A549 (cell line): ENCODE measurements around the gene EPOP. TPM values are rescaled to one million over a fixed set of nuclear protein-coding genes. Genes with fewer than 3 reads are reported as not detected.

Experiments used
- ATAC-seq, 2 experiments: fragments of 200-7000 bp in 1 of 2; fragments of >200 bp in 1 of 2; cut with Nextera tagmentation in 1 of 2; cut with Tn5 transposase in 1 of 2; 3 replicates each; pipeline versions ENCODE4 v1.8.0 to v1.9.1; 2018 to 2020; ENCODE audit warnings: mild to moderate bottlenecking in 1 of 2, moderate library complexity in 1 of 2
- CTCF ChIA-PET: fragments of 300-600 bp; sonication (Branson Sonifier 250); formaldehyde crosslinking; extraction: SDS; loops from one replicate; lab custom pipeline; 2021; ENCODE audit warnings: antibody characterized with exemption, inconsistent platforms; lab: Yijun Ruan, JAX
- POLR2A ChIA-PET: fragments of 350-600 bp; formaldehyde crosslinking; extraction: SDS; loops from one replicate; lab custom pipeline; 2021; ENCODE audit warnings: antibody characterized with exemption, inconsistent platforms; lab: Yijun Ruan, JAX
- DNase-seq, 2 experiments: peaks; one replicate each; pipeline versions ENCODE4 v3.0.0 to v3.0.0-alpha.2; 2011 to 2016; ENCODE audit warnings: low read depth in 1 of 2, low spot score in 1 of 2
- FAIRE-seq: peaks from 2 replicates; lab custom pipeline; 2011; peaks lifted over from hg19 to GRCh38; lab: Jason Lieb, UNC
- H3K27ac ChIP-seq, 2 experiments: fragments of >200 bp; sonication (Bioruptor Twin); formaldehyde crosslinking; 3 replicates each; pipeline ENCODE4 v1.5.1; 2016 to 2017
- H3K4me1 ChIP-seq: fragments of >200 bp; sonication (Bioruptor Twin); formaldehyde crosslinking; 3 replicates; pipeline ENCODE4 v1.6.1; 2016
- H3K4me2 ChIP-seq: fragments of >200 bp; sonication (Bioruptor Twin); formaldehyde crosslinking; 3 replicates; pipeline ENCODE4 v1.6.1; 2016
- H3K4me3 ChIP-seq: fragments of >200 bp; sonication (Bioruptor Twin); formaldehyde crosslinking; 3 replicates; pipeline ENCODE4 v1.5.1; 2016
- H3K9me3 ChIP-seq: fragments of >200 bp; sonication (Bioruptor Twin); formaldehyde crosslinking; 3 replicates; pipeline ENCODE4 v1.6.1; 2016
- BHLHE40 ChIP-seq: IDR thresholded peaks from 2 replicates; pipeline ENCODE4 v1.6.1; 2012; ENCODE audit warnings: low read depth, low read length, inconsistent platforms
- CHD4 ChIP-seq: fragments of 200-600 bp; sonication (generic); IDR thresholded peaks from 2 replicates; pipeline ENCODE4 v1.6.1; 2016; ENCODE audit warnings: antibody characterized with exemption, mild to moderate bottlenecking, borderline replicate concordance
- FOSB ChIP-seq: fragments of 250-450 bp; sonication (Bioruptor Pico); IDR thresholded peaks from 2 replicates; pipeline ENCODE4 v1.5.0; 2020; ENCODE audit warnings: mild to moderate bottlenecking, moderate library complexity
- FOSL2 ChIP-seq, 2 experiments: fragments of 450-650 bp in 1 of 2; fragments of >200 bp in 1 of 2; sonication (Bioruptor Twin) in 1 of 2; formaldehyde crosslinking; IDR thresholded peaks; 2 replicates each; pipeline versions ENCODE4 v1.5.0 to v1.6.1; 2016 to 2020; ENCODE audit warnings: mild to moderate bottlenecking in 1 of 2, moderate library complexity in 1 of 2
- HMGXB4 ChIP-seq: fragments of 250-450 bp; sonication (Bioruptor Pico); IDR thresholded peaks from 2 replicates; pipeline ENCODE4 v1.5.0; 2021; ENCODE audit warnings: mild to moderate bottlenecking, moderate library complexity, borderline replicate concordance
- HOXA7 ChIP-seq: fragments of 250-450 bp; sonication (Bioruptor Pico); IDR thresholded peaks from 2 replicates; pipeline ENCODE4 v1.5.0; 2020; ENCODE audit warnings: mild to moderate bottlenecking, moderate library complexity
- HOXB5 ChIP-seq: fragments of 250-450 bp; sonication (Bioruptor Pico); IDR thresholded peaks from 2 replicates; pipeline ENCODE4 v1.5.0; 2020; ENCODE audit warnings: mild to moderate bottlenecking, moderate library complexity
- JUNB ChIP-seq: fragments of >200 bp; sonication (Bioruptor Twin); formaldehyde crosslinking; IDR thresholded peaks from 2 replicates; pipeline ENCODE4 v1.6.1; 2016
- KDM1A ChIP-seq: fragments of 200-600 bp; sonication (generic); IDR thresholded peaks from 2 replicates; pipeline ENCODE4 v1.6.1; 2016; ENCODE audit warnings: low read depth, mild to moderate bottlenecking
- KDM5A ChIP-seq: fragments of 200-600 bp; sonication (generic); IDR thresholded peaks from 2 replicates; pipeline ENCODE4 v1.6.1; 2016; ENCODE audit warnings: antibody characterized with exemption, mild to moderate bottlenecking
- PHF8 ChIP-seq: fragments of 200-600 bp; sonication (generic); IDR thresholded peaks from 2 replicates; pipeline ENCODE4 v1.6.1; 2016; ENCODE audit warnings: low read depth, mild to moderate bottlenecking, antibody characterized with exemption, moderate library complexity, borderline replicate concordance
- POLR2AphosphoS2 ChIP-seq: conservative IDR thresholded peaks from 2 replicates; pipeline ENCODE4 v1.6.1; 2012; ENCODE audit warnings: low read length, improper control_type of control experiment, inconsistent platforms
- RFX5 ChIP-seq: fragments of 450-650 bp; IDR thresholded peaks from 2 replicates; pipeline ENCODE4 v1.7.1; 2014; ENCODE audit warnings: antibody characterized with exemption, mild to moderate bottlenecking, moderate library complexity
- SMC3 ChIP-seq: fragments of >200 bp; sonication (Bioruptor Twin); formaldehyde crosslinking; IDR thresholded peaks from 3 replicates; pipeline ENCODE4 v1.6.1; 2018; ENCODE audit warnings: inconsistent platforms
- SREBF2 ChIP-seq: fragments of 450-650 bp; IDR thresholded peaks from 2 replicates; pipeline ENCODE4 v1.6.1; 2014; ENCODE audit warnings: mild to moderate bottlenecking, moderate library complexity
- TFCP2L1 ChIP-seq: fragments of 250-450 bp; sonication (Bioruptor Pico); IDR thresholded peaks from 2 replicates; pipeline ENCODE4 v1.5.0; 2021; ENCODE audit warnings: mild to moderate bottlenecking
- WGBS: methylation state at CpG from one replicate; pipeline ENCODE4 v1.1.6; 2017; ENCODE audit errors: missing lambda C conversion rate; 5-methylcytosine and 5-hydroxymethylcytosine counted together
- polyA plus RNA-seq, 4 experiments: library from polyadenylated mRNA; depleted of rRNA in 3 of 4; stranded (reverse); fragments of >200 nt; fragmentation: RNase III in 1 of 4; extraction: RNeasy Plus Mini Kit Qiagen cat#74134 plus additional on column Dnase treatment in 1 of 4; gene quantifications; 2 replicates in 3 of 4; 3 replicates in 1 of 4; pipeline ENCODE4 v1.2.3, GENCODE V29; 2011 to 2017
- TF ChIP-seq, protein P1 (sequence below): fragments of >200 bp; sonication (Bioruptor Twin); formaldehyde crosslinking; IDR thresholded peaks from 3 replicates; pipeline ENCODE4 v1.6.1; 2016
- TF ChIP-seq, protein P2 (sequence below): fragments of 250-450 bp; sonication (Bioruptor Pico); IDR thresholded peaks from 2 replicates; pipeline ENCODE4 v1.5.0; 2020; ENCODE audit warnings: low read depth, mild to moderate bottlenecking, moderate library complexity
- TF ChIP-seq, protein P3 (sequence below): fragments of >200 bp; sonication (Bioruptor Twin); formaldehyde crosslinking; IDR thresholded peaks from 3 replicates; pipeline ENCODE4 v1.5.1; 2016

Gene EPOP
- polyA plus RNA-seq, 2 of the 4 experiments (the other 2 are of a cell fraction): 5.1 to 12.1 TPM

DNA sequence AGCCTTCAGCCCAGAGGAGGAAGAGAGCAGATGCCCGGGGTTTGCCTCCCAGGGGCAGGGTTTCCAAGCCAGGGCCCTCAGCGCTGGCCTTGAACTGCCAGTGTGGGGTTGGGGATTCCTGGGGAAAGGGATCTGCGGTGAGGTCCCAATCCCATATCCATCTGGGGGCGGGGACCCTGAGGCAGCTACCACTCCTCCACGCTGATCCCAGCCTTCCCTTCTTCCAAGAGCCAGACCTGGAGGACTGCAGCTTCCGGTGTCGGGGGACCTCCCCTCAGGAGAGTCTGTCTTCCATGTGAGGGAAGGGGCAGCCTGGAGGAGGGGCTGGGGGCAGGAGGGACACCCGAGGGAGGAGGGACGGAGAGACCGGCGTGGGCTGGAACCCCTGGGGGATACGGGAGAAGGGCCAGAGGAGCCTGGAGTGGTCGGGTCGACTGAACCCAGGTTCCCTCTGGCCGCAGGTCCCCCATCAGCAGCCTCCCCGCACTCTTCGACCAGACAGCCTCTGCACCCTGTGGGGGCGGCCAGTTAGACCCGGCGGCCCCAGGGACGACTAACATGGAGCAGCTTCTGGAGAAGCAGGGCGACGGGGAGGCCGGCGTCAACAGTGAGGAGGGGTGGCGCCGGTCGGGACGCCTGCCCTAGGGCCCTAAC lies 44.7 kb upstream of the EPOP start (continued):
- TF ChIP-seq, protein P1, sequence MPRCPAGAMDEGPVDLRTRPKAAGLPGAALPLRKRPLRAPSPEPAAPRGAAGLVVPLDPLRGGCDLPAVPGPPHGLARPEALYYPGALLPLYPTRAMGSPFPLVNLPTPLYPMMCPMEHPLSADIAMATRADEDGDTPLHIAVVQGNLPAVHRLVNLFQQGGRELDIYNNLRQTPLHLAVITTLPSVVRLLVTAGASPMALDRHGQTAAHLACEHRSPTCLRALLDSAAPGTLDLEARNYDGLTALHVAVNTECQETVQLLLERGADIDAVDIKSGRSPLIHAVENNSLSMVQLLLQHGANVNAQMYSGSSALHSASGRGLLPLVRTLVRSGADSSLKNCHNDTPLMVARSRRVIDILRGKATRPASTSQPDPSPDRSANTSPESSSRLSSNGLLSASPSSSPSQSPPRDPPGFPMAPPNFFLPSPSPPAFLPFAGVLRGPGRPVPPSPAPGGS: no peak
- TF ChIP-seq POLR2AphosphoS2: no peak
- no peak for TF ChIP-seq FOSL2 (IDR thresholded peaks at IDR 0.05)
- TF ChIP-seq FOSL2 (CRISPR knock-in tag; IDR thresholded peaks at IDR 0.05): no peak
- TF ChIP-seq, all 56 proteins: peak for 0

DNA sequence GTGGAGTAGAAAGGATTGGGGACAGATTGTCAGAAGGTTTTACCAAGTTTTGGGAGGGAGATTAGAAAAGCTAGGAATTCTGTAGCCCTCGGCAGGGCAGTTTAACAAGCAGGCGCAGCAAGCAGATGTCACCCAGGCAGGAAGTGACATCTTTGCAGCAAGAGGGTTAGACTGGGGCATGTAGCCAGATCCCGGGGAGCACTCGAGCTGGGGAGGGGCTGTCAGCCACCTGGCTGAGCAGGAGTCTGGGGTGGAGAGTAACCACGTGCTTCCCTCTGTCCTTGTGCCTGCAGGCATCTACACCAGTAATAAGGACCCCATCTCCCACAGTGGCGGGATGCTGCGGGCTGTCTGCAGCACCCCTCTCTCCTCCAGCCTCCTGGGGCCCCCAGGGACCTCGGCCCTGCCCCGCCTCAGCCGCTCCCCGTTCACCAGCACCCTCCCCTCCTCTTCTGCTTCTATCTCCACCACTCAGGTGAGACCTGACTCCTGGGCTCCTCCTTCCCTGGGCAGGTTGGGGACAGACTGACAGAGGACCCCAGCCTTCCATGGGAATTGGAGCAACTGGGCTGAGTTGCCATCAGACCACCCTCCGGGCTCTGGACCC lies 42.5 kb upstream of the EPOP start:
- H3K9me3 ChIP-seq: no peaks in the 10 kb centered on the region
- ChIA-PET POLR2A (no interaction called here), CTCF (interaction anchor here (1.5 to 12.9 kb wide), 6 partner anchors 10 to 457 kb away, joined by 3 to 102 read pairs (median 6); no protein-coding TSS in a partner anchor)
- WGBS: 81% methylated on average over 12 of the region's 12 CpGs
- no peak overlapping the region for H3K4me3 ChIP-seq
- H3K4me2 ChIP-seq: no peak overlapping the region
- DNase-seq (no peak), FAIRE-seq (no peak), ATAC-seq (no peak)
- no peak overlapping the region for H3K27ac ChIP-seq
- peaks cover 7% of the 10 kb centered on the region; the same call in 2 of the 3 replicates for H3K4me1 ChIP-seq
- no peak for TF ChIP-seq KDM5A
- TF ChIP-seq JUNB: no peak
- no peak for TF ChIP-seq KDM1A
- TF ChIP-seq TFCP2L1 (CRISPR knock-in tag): no peak
- TF ChIP-seq PHF8: no peak
- TF ChIP-seq RFX5: no peak
- TF ChIP-seq, protein P2, sequence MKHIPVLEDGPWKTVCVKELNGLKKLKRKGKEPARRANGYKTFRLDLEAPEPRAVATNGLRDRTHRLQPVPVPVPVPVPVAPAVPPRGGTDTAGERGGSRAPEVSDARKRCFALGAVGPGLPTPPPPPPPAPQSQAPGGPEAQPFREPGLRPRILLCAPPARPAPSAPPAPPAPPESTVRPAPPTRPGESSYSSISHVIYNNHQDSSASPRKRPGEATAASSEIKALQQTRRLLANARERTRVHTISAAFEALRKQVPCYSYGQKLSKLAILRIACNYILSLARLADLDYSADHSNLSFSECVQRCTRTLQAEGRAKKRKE (CRISPR knock-in tag): no peak
- TF ChIP-seq, protein P3, sequence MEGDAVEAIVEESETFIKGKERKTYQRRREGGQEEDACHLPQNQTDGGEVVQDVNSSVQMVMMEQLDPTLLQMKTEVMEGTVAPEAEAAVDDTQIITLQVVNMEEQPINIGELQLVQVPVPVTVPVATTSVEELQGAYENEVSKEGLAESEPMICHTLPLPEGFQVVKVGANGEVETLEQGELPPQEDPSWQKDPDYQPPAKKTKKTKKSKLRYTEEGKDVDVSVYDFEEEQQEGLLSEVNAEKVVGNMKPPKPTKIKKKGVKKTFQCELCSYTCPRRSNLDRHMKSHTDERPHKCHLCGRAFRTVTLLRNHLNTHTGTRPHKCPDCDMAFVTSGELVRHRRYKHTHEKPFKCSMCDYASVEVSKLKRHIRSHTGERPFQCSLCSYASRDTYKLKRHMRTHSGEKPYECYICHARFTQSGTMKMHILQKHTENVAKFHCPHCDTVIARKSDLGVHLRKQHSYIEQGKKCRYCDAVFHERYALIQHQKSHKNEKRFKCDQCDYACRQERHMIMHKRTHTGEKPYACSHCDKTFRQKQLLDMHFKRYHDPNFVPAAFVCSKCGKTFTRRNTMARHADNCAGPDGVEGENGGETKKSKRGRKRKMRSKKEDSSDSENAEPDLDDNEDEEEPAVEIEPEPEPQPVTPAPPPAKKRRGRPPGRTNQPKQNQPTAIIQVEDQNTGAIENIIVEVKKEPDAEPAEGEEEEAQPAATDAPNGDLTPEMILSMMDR: no peak

DNA sequence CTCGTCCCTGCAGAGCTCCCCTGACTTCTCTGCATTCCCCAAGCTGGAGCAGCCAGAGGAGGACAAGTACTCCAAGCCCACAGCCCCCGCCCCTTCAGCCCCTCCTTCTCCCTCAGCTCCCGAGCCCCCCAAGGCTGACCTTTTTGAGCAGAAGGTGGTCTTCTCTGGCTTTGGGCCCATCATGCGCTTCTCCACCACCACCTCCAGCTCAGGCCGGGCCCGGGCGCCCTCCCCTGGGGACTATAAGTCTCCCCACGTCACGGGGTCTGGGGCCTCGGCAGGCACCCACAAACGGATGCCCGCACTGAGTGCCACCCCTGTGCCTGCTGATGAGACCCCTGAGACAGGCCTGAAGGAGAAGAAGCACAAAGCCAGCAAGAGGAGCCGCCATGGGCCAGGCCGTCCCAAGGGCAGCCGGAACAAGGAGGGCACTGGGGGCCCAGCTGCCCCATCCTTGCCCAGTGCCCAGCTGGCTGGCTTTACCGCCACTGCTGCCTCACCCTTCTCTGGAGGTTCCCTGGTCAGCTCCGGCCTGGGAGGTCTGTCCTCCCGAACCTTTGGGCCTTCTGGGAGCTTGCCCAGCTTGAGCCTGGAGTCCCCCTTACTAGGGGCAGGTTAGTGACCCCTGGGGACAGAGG lies 41.7 kb upstream of the EPOP start:
- Histone ChIP-seq H3K4me2 (no peak overlapping the region), H3K4me3 (no peak overlapping the region), H3K4me1 (peaks cover 7% of the 10 kb centered on the region), H3K27ac (no peak overlapping the region), H3K9me3 (no peaks in the 10 kb centered on the region)
- POLR2A ChIA-PET: interaction anchor here (1.2 kb wide), 1 partner anchor 12 kb away, joined by 4 read pairs; no protein-coding TSS in a partner anchor
- CTCF ChIA-PET: interaction anchor here (0.5 to 12.9 kb wide), 10 partner anchors 10 to 458 kb away, joined by 3 to 102 read pairs (median 5); no protein-coding TSS in a partner anchor
- DNase-seq (no peak), ATAC-seq (no peak), FAIRE-seq (no peak)
- no peak for TF ChIP-seq HMGXB4 (CRISPR knock-in tag)
- TF ChIP-seq SMC3: no peak
- TF ChIP-seq BHLHE40: no peak
- TF ChIP-seq CHD4: no peak
- no peak for TF ChIP-seq SREBF2
- no peak for TF ChIP-seq HOXB5
- no peak for TF ChIP-seq FOSB
- TF ChIP-seq POLR2AphosphoS2: no peak
- TF ChIP-seq HOXA7: no peak
- TF ChIP-seq, all 56 proteins: peak for 0
- 96% methylated on average over 13 of the region's 18 CpGs for WGBS
